Activated T-cell treated with anti-CD3 and anti-CD28 coated beads, Interleukin-2, amount 50 U/mL, for 4 hours (primary cell): ENCODE results near the gene ZNF804A. TPM values are rescaled to one million over a fixed set of nuclear protein-coding genes. Genes with fewer than 3 reads are reported as not detected.

Source experiments
- ATAC-seq, 2 donors: fragments of 200-7000 bp; cut with Tn5 transposase; one replicate each; pipeline ENCODE4 v1.10.0; 2021
- DNase-seq: peaks from one replicate; pipeline ENCODE4 v3.0.0-alpha.2; 2020
- H3K27me3 Mint-ChIP-seq: one replicate; pipeline ENCODE4 v1.8.0; 2021; ENCODE audit warnings: low read depth, mixed read lengths
- H3K36me3 Mint-ChIP-seq: one replicate; pipeline ENCODE4 v1.8.0; 2022; ENCODE audit warnings: mixed read lengths; ENCODE audit not compliant: insufficient read depth
- H3K4me1 Mint-ChIP-seq: one replicate; pipeline ENCODE4 v1.8.0; 2021; ENCODE audit warnings: low read depth, mixed read lengths
- H3K4me3 Mint-ChIP-seq: one replicate; pipeline ENCODE4 v1.8.0; 2021; ENCODE audit warnings: mild to moderate bottlenecking, moderate library complexity, mixed read lengths
- H3K9me3 Mint-ChIP-seq: one replicate; pipeline ENCODE4 v1.8.0; 2021; ENCODE audit warnings: mixed read lengths
- total RNA-seq, 3 donors: library from RNA; stranded (reverse); gene quantifications; one replicate each; pipeline ENCODE4 v1.2.1, GENCODE V29; 2021

The ZNF804A gene
- total RNA-seq, 3 donors from 2014 or later, result not detected

DNA sequence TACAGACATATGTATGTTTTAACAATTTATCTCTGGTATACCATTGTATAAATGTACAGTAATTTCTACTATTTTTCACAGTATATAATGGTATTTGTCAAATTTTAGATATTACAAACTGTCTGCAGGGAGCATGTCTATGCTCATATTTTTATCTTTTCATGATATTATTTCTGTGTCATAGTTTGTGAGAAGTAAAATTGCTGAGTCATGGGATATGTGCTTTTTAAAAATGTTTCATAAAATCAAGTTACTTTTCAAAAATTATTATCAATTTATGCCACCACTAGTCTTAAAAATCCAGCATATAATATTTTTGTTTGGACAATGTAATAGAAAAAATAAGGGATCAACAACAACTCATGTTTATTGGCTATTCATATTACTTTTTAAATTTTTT lies 9.1 kb upstream of the ZNF804A start:
- peaks cover 1% of the 10 kb centered on the region for H3K27me3 Mint-ChIP-seq
- DNase-seq (no peak), ATAC-seq (no peak)
- H3K9me3 Mint-ChIP-seq, result peaks cover 14% of the 10 kb centered on the region
- no peaks in the 10 kb centered on the region for H3K4me1 Mint-ChIP-seq
- no peak overlapping the region for H3K4me3 Mint-ChIP-seq
- no peaks in the 10 kb centered on the region for H3K36me3 Mint-ChIP-seq

GRCh38 chr2:184596819-184597411 lies 1.4 kb upstream of the ZNF804A start:
- Mint-ChIP-seq H3K4me1 (peaks cover 10% of the 10 kb centered on the region), H3K9me3 (peaks cover 6% of the 10 kb centered on the region), H3K4me3 (peak overlapping the region; percentile 31), H3K27me3 (peaks cover 40% of the 10 kb centered on the region), H3K36me3 (no peaks in the 10 kb centered on the region)
- ATAC-seq, result no peak
- DNase-seq, result no peak

GRCh38 chr2:184597571-184597991 lies 748 bp upstream of the ZNF804A start:
- ATAC-seq (peak in 1 of 2 donors; percentile 27), DNase-seq (no peak)
- Mint-ChIP-seq H3K4me1 (peaks cover 10% of the 10 kb centered on the region), H3K27me3 (peaks cover 40% of the 10 kb centered on the region), H3K9me3 (peaks cover 4% of the 10 kb centered on the region), H3K36me3 (no peaks in the 10 kb centered on the region), H3K4me3 (peak overlapping the region; percentile 54)

DNA sequence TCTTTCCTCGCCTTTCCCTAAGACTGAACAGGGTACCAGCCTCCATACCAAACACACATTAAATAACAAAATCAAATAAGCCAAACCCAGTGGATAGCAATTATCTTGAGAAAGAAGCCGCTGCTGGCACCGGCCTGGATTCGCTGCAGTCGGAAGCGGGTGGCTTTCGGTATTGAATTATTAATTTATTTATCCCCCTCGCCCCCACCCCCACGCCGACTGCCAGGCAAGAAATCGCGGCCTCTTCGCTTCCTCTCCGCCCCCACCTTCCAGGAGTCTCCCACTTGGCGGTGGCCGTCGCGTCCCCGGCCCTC lies 370 bp upstream of the ZNF804A start:
- Mint-ChIP-seq H3K4me1 (peaks cover 10% of the 10 kb centered on the region), H3K27me3 (peaks cover 40% of the 10 kb centered on the region), H3K4me3 (peak overlapping the region; percentile 54), H3K9me3 (no peaks in the 10 kb centered on the region), H3K36me3 (no peaks in the 10 kb centered on the region)
- DNase-seq (no peak), ATAC-seq (peak in 1 of 2 donors; percentile 6)

GRCh38 chr2:184599054-184599871 lies 934 bp downstream of the ZNF804A start:
- no peak for ATAC-seq
- H3K36me3 Mint-ChIP-seq, result no peaks in the 10 kb centered on the region

DNA sequence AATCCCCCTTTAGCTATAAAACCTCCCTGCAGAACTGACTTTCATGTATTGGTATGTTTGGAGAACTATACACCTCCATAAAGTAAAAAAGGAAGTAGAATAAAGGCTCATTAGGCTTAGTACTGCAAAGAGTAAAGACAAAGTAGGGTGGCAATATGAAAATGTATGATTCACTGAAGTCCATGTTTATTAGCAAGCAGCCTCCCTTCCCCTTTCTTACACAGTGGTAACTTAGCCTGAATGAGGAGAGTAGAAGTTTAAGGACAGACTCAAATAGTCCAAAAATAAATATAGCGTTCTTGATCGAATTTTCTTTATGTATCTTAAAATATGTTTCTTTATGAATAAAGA lies 1.5 kb downstream of the ZNF804A start:
- Mint-ChIP-seq H3K36me3 (no peaks in the 10 kb centered on the region), H3K4me3 (no peak overlapping the region), H3K9me3 (no peaks in the 10 kb centered on the region), H3K4me1 (peaks cover 10% of the 10 kb centered on the region), H3K27me3 (peaks cover 38% of the 10 kb centered on the region)
- DNase-seq (no peak), ATAC-seq (no peak)

More at GRCh38 chr2:184599054-184599871, 934 bp downstream of the ZNF804A start:
- H3K27me3 Mint-ChIP-seq, result peaks cover 38% of the 10 kb centered on the region
- peak overlapping the region; percentile 61 for H3K4me3 Mint-ChIP-seq
- H3K4me1 Mint-ChIP-seq, result peaks cover 10% of the 10 kb centered on the region
- no peak for DNase-seq
- H3K9me3 Mint-ChIP-seq, result no peaks in the 10 kb centered on the region

GRCh38 chr2:184602734-184603133 lies 4.4 kb downstream of the ZNF804A start:
- DNase-seq, result no peak
- H3K4me1 Mint-ChIP-seq, result peaks cover 5% of the 10 kb centered on the region
- H3K9me3 Mint-ChIP-seq, result no peaks in the 10 kb centered on the region
- no peaks in the 10 kb centered on the region for H3K36me3 Mint-ChIP-seq
- H3K4me3 Mint-ChIP-seq, result no peak overlapping the region
- H3K27me3 Mint-ChIP-seq, result peaks cover 19% of the 10 kb centered on the region
- no peak for ATAC-seq

- Mint-ChIP-seq H3K4me3 (no peak overlapping the region), H3K4me1 (no peaks in the 10 kb centered on the region), H3K9me3 (peaks cover 4% of the 10 kb centered on the region), H3K27me3 (no peaks in the 10 kb centered on the region), H3K36me3 (no peaks in the 10 kb centered on the region)
- ATAC-seq (no peak), DNase-seq (no peak)
Measured at GRCh38 chr2:184610891-184611290, 12.6 kb downstream of the ZNF804A start.

GRCh38 chr2:184611361-184612085 lies 13.2 kb downstream of the ZNF804A start:
- Mint-ChIP-seq H3K9me3 (peaks cover 4% of the 10 kb centered on the region), H3K4me1 (no peaks in the 10 kb centered on the region), H3K4me3 (no peak overlapping the region), H3K27me3 (no peaks in the 10 kb centered on the region), H3K36me3 (no peaks in the 10 kb centered on the region)
- DNase-seq (no peak), ATAC-seq (no peak)

DNA sequence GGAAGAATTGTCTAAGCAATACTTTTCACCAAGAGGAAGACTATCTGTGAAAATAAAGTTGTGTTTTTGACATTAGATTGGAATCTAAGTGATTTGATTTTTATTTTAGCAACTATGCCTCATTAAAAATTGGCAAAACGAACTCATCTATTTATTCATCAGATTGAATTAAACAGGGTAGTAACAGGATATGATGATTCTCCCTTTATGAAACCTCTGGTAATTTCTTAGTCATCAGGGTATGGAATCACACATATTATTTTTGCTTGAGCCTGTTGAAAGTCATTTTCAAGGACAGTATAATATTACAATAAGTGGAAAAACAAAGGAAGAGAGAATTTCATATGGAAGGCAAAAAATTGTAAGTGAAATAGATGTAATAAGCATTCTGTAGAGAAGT lies 22.0 kb downstream of the ZNF804A start:
- H3K4me3 Mint-ChIP-seq, result no peak overlapping the region
- DNase-seq (no peak), ATAC-seq (no peak)
- no peaks in the 10 kb centered on the region for H3K4me1 Mint-ChIP-seq
- H3K36me3 Mint-ChIP-seq, result no peaks in the 10 kb centered on the region
- no peaks in the 10 kb centered on the region for H3K9me3 Mint-ChIP-seq
- no peaks in the 10 kb centered on the region for H3K27me3 Mint-ChIP-seq

GRCh38 chr2:184624311-184624710 lies 26.0 kb downstream of the ZNF804A start:
- no peaks in the 10 kb centered on the region for H3K4me1 Mint-ChIP-seq
- H3K27me3 Mint-ChIP-seq, result no peaks in the 10 kb centered on the region
- H3K4me3 Mint-ChIP-seq, result no peak overlapping the region
- DNase-seq (no peak), ATAC-seq (no peak)
- H3K9me3 Mint-ChIP-seq, result no peaks in the 10 kb centered on the region
- H3K36me3 Mint-ChIP-seq, result no peaks in the 10 kb centered on the region

DNA sequence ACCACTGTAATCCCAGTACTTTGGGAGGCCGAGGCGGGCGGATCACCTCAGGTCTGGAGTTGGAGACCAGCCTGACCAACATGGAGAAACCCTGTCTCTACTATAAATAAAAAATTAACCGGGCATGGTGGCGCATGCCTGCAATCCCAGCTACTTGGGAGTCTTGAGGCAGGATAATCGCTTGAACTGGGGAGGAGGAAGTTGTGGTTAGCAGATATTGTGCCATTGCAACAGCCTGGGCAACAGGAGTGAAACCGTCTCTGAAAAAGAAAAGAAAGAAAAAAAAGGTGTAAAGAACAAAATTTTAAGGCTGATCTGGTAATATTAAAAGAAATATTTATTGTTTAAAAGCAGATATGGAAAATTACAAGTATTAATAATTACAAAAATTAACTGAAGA lies 29.7 kb downstream of the ZNF804A start:
- Mint-ChIP-seq H3K9me3 (no peaks in the 10 kb centered on the region), H3K27me3 (no peaks in the 10 kb centered on the region), H3K36me3 (no peaks in the 10 kb centered on the region), H3K4me1 (no peaks in the 10 kb centered on the region), H3K4me3 (no peak overlapping the region)
- DNase-seq (no peak), ATAC-seq (no peak)

GRCh38 chr2:184633726-184634125 lies 35.4 kb downstream of the ZNF804A start:
- DNase-seq (no peak), ATAC-seq (no peak)
- Mint-ChIP-seq H3K27me3 (no peaks in the 10 kb centered on the region), H3K4me3 (no peak overlapping the region), H3K36me3 (no peaks in the 10 kb centered on the region), H3K9me3 (peaks cover 4% of the 10 kb centered on the region), H3K4me1 (no peaks in the 10 kb centered on the region)

GRCh38 chr2:184637781-184638180 lies 39.5 kb downstream of the ZNF804A start:
- no peak overlapping the region for H3K4me3 Mint-ChIP-seq
- DNase-seq (no peak), ATAC-seq (no peak)
- peaks cover 4% of the 10 kb centered on the region for H3K9me3 Mint-ChIP-seq
- H3K4me1 Mint-ChIP-seq, result no peaks in the 10 kb centered on the region
- H3K27me3 Mint-ChIP-seq, result no peaks in the 10 kb centered on the region
- H3K36me3 Mint-ChIP-seq, result no peaks in the 10 kb centered on the region

- Mint-ChIP-seq H3K36me3 (no peaks in the 10 kb centered on the region), H3K9me3 (peaks cover 14% of the 10 kb centered on the region), H3K4me1 (no peaks in the 10 kb centered on the region), H3K27me3 (no peaks in the 10 kb centered on the region), H3K4me3 (no peak overlapping the region)
- ATAC-seq (no peak), DNase-seq (no peak)
Measured at GRCh38 chr2:184644685-184645084, 46.4 kb downstream of the ZNF804A start.
